NB4 (cell line): Measurements from ENCODE around the gene LRPPRC.

ENCODE experiments used
- CTCF ChIP-seq: IDR thresholded peaks from one replicate; pipeline ENCODE4 v1.5.1; 2012; ENCODE audit warnings: low read depth, low read length
- MAX ChIP-seq: IDR thresholded peaks from 2 replicates; pipeline ENCODE4 v1.6.1; 2011; ENCODE audit warnings: low read depth, low read length
- MYC ChIP-seq: IDR thresholded peaks from 2 replicates; pipeline ENCODE4 v1.6.1; 2011; ENCODE audit warnings: low read depth, low read length
- POLR2A ChIP-seq: IDR thresholded peaks from 2 replicates; pipeline ENCODE4 v1.6.1; 2011; ENCODE audit warnings: mild to moderate bottlenecking; ENCODE audit not compliant: insufficient read length; ENCODE audit errors: extremely low read depth

GRCh38 chr2:43942881-43943280 lies 52.9 kb downstream of the LRPPRC start:
- TF ChIP-seq CTCF (no peak), POLR2A (no peak), MAX (no peak), MYC (no peak)
